Loucy (cell line): ENCODE results near the gene PGC.

Experiments
- EZH2phosphoT487 ChIP-seq: fragments of 200-600 bp; IDR thresholded peaks from 2 replicates; pipeline ENCODE4 v1.6.1; 2018; ENCODE audit warnings: antibody characterized with exemption, mild to moderate bottlenecking, moderate library complexity, borderline replicate concordance
- TF ChIP-seq, protein P1 (sequence below): fragments of 200-600 bp; sonication (generic); conservative IDR thresholded peaks from 2 replicates; pipeline ENCODE4 v1.5.1; 2014; ENCODE audit warnings: mild to moderate bottlenecking, antibody characterized with exemption, low read length

- TF ChIP-seq, protein P1, sequence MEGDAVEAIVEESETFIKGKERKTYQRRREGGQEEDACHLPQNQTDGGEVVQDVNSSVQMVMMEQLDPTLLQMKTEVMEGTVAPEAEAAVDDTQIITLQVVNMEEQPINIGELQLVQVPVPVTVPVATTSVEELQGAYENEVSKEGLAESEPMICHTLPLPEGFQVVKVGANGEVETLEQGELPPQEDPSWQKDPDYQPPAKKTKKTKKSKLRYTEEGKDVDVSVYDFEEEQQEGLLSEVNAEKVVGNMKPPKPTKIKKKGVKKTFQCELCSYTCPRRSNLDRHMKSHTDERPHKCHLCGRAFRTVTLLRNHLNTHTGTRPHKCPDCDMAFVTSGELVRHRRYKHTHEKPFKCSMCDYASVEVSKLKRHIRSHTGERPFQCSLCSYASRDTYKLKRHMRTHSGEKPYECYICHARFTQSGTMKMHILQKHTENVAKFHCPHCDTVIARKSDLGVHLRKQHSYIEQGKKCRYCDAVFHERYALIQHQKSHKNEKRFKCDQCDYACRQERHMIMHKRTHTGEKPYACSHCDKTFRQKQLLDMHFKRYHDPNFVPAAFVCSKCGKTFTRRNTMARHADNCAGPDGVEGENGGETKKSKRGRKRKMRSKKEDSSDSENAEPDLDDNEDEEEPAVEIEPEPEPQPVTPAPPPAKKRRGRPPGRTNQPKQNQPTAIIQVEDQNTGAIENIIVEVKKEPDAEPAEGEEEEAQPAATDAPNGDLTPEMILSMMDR: no peak
- TF ChIP-seq EZH2phosphoT487: no peak
Observed at GRCh38 chr6:41687501-41688175, 59.6 kb downstream of the PGC start.
